ENCODE data around the gene ZC3HAV1L.
A peak's percentile ranks its signal among the peaks of the same experiment; 100 is the strongest.
"Not testable (repeated sequence)": the region's sequence is repeated elsewhere in the genome, so short reads cannot be mapped to it uniquely, and the experiment has no call there.

The ZC3HAV1L gene

GRCh38 chr7:139034336-139034735 is 1.5 kb downstream of the ZC3HAV1L start:
- FAIRE-seq (no peak), DNase-seq (ENCODE audit: insufficient read length) (no peak)
- TF ChIP-seq POLR2AphosphoS5 (IDR thresholded peaks at IDR 0.05; ENCODE audit: low read depth, low read length) (no peak), POLR2A (IDR thresholded peaks at IDR 0.05; ENCODE audit: low read depth, low read length) (no peak), TAF1 (IDR thresholded peaks at IDR 0.05; ENCODE audit: borderline replicate concordance, low read depth, low read length) (no peak)

DNA sequence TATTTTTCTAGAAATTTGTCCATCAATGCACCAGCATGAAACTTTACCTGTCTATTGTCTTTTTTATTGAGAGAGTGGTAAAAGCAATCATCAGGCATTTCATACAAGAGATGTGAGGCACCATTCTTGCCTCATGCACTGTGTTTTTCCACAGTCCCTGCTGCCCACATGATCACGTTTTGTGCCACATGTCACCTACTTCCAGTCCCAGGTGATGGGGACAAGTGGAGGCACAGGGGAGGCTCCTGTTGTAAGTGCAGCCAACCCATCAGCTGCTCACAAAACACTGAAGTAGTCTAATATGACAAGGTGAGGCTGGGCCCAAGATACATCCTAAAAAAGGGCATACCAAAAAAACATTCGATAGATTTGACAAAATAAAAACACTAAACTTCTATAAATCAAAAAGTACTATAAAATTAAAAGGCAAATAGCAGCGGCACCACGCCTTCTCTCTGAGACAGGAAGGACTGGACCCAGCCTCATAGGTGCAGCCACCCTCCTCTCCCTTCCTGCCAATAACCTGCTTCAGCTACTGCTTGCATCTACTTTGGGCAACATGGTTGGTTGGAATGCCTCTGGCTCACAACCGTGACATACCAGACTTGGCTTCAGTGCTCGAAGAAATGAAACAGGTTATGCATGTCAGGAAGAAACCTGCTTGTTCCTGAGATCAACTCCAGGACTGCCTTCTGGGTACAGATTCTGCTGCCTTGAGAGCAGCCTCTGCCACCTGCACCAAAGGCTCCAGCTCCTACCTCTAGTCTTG is 2.3 kb downstream of the ZC3HAV1L start:
- TF ChIP-seq POLR2AphosphoS5 (IDR thresholded peaks at IDR 0.05; ENCODE audit: low read depth, low read length) (no peak), POLR2A (IDR thresholded peaks at IDR 0.05; ENCODE audit: low read depth, low read length) (no peak), TAF1 (IDR thresholded peaks at IDR 0.05; ENCODE audit: borderline replicate concordance, low read depth, low read length) (no peak)
- FAIRE-seq = no peak
- no peak for DNase-seq (ENCODE audit: insufficient read length)

- no peak for FAIRE-seq
- no peak for DNase-seq (ENCODE audit: insufficient read length)
- TF ChIP-seq POLR2A (IDR thresholded peaks at IDR 0.05; ENCODE audit: low read depth, low read length) (no peak), TAF1 (IDR thresholded peaks at IDR 0.05; ENCODE audit: borderline replicate concordance, low read depth, low read length) (no peak), POLR2AphosphoS5 (IDR thresholded peaks at IDR 0.05; ENCODE audit: low read depth, low read length) (no peak)
Observed at GRCh38 chr7:139032473-139032872, 3.4 kb downstream of the ZC3HAV1L start.

DNA sequence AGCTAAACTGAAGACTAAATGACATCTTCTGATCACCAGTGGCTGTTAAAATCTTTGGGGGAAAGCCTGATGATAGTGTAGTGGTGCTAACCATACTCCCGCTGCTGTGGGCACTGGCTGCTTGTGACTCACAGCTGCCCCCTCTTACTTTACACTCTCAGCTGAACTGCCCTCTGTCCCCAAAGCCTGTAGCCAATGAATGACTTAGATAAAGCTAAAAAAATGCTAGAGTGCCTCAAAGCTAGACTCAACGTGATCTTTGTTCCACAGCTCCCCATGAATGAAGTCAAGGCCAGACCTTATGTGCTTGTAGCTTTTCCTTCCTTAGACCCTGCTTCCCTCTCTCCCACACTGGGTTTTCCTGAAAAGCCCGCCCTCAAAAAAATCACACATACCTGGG is 6.5 kb downstream of the ZC3HAV1L start:
- no peak for FAIRE-seq

GRCh38 chr7:139026551-139026950 is 9.3 kb downstream of the ZC3HAV1L start:
- no peak for FAIRE-seq

More for the DNA sequence above, 6.5 kb downstream of the ZC3HAV1L start:
- TF ChIP-seq TAF1 (IDR thresholded peaks at IDR 0.05; ENCODE audit: borderline replicate concordance, low read depth, low read length) = no peak
- TF ChIP-seq POLR2A (IDR thresholded peaks at IDR 0.05; ENCODE audit: low read depth, low read length) = no peak
- TF ChIP-seq POLR2AphosphoS5 (IDR thresholded peaks at IDR 0.05; ENCODE audit: low read depth, low read length) = no peak
- no peak for DNase-seq (ENCODE audit: insufficient read length)

DNA sequence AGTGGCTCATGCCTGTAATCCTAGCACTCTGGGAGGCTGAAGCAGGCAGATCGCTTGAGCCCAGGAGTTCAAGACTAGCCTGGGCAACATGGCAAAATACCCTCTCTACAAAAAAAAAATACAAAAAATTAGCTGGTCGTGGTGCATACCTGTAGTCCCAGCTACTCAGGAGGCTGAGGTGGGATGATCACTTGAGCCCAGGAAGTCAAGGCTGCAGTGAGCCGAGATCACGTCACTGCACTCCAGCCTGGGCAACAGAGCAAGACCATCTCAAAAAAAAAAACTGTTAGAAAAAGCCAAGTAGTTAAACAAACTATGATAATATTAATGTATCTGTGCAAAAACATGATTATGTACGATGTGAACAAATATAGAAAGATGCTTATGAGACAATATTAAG is 10.0 kb downstream of the ZC3HAV1L start:
- not testable (repeated sequence) for FAIRE-seq; DNase-seq (ENCODE audit: insufficient read length)

More at GRCh38 chr7:139026551-139026950, 9.3 kb downstream of the ZC3HAV1L start:
- no peak for TF ChIP-seq TAF1 (IDR thresholded peaks at IDR 0.05; ENCODE audit: borderline replicate concordance, low read depth, low read length)
- TF ChIP-seq POLR2AphosphoS5 (IDR thresholded peaks at IDR 0.05; ENCODE audit: low read depth, low read length) = no peak
- no peak for TF ChIP-seq POLR2A (IDR thresholded peaks at IDR 0.05; ENCODE audit: low read depth, low read length)
- DNase-seq (ENCODE audit: insufficient read length) = no peak

DNA sequence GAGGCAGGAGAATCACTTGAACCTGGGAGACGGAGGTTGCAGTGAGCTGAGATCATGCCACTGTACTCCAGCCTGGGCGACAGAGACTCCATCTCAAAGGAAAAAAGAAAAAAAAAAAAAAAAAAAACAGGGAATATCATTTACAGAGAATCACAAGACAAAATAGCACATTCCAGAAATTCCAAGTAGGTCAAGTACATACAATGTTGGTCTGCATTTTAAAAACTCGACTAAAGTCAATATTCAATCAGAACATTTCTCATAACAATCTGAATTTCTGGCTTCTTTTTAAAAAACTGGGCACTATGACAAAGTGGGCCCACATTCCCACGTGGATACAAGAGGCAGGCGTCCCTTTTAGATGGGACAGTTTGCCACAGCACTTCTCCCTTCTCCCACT is 12.8 kb downstream of the ZC3HAV1L start:
- no peak for TF ChIP-seq POLR2AphosphoS5 (IDR thresholded peaks at IDR 0.05; ENCODE audit: low read depth, low read length)
- DNase-seq (ENCODE audit: insufficient read length) = no peak
- FAIRE-seq = no peak

GRCh38 chr7:139022286-139022685 is 13.6 kb downstream of the ZC3HAV1L start:
- no peak for FAIRE-seq
- TF ChIP-seq TAF1 (IDR thresholded peaks at IDR 0.05; ENCODE audit: borderline replicate concordance, low read depth, low read length) (no peak), POLR2AphosphoS5 (IDR thresholded peaks at IDR 0.05; ENCODE audit: low read depth, low read length) (no peak), POLR2A (IDR thresholded peaks at IDR 0.05; ENCODE audit: low read depth, low read length) (no peak)

DNA sequence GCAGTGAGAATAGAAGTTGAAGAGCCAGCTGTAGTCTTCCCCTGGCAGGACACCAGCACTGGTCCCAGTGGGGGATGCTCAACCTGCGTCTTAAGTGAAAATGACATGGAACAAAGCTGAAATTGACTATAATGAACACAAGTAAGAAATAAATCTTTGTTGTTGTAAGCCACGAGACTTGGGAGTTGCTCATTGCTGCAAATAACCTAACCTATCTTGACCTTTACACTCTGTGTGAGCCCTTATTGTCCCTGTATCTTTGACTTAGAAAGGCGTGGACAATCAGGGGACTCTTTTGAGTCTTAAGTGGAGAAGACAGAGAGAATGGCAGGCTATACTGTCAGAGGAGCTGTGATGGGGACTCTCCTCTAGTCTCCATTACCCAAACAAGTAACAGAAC is 16.9 kb downstream of the ZC3HAV1L start:
- DNase-seq (ENCODE audit: insufficient read length) (no peak), FAIRE-seq (no peak)
- no peak for TF ChIP-seq POLR2AphosphoS5 (IDR thresholded peaks at IDR 0.05; ENCODE audit: low read depth, low read length)
- no peak for TF ChIP-seq TAF1 (IDR thresholded peaks at IDR 0.05; ENCODE audit: borderline replicate concordance, low read depth, low read length)
- no peak for TF ChIP-seq POLR2A (IDR thresholded peaks at IDR 0.05; ENCODE audit: low read depth, low read length)

More at GRCh38 chr7:139022286-139022685, 13.6 kb downstream of the ZC3HAV1L start:
- no peak for DNase-seq (ENCODE audit: insufficient read length)

DNA sequence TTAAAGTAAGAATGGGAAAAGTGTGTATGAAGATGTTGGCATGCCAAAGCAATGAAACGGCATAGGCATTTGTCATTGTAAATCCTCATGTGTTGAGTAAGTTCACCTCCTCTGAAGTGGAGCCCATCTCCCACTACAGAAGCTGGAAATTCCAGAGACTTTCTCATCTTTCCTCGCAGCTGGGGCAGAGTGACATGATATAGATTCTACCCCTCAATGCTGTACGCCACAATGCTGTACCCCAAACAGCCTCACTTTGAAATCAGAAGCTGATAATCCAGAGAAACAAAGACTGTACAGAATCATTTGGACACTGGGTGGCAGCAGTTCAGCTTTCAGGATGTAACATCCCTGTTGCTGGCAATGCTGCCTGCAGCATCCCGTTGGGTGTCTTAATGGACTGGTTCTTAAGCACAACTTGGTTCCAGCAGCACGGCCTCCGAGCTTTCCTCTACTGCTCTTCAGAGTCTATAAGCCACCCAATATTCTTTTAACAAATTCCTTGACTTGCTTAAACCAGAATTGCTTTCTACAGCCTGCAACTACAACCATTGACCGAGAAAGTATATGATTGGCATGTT is 18.8 kb downstream of the ZC3HAV1L start:
- DNase-seq (ENCODE audit: insufficient read length) (peak; percentile 47), FAIRE-seq (peak; percentile 92)
- TF ChIP-seq POLR2AphosphoS5 (IDR thresholded peaks at IDR 0.05; ENCODE audit: low read depth, low read length) (no peak), POLR2A (IDR thresholded peaks at IDR 0.05; ENCODE audit: low read depth, low read length) (no peak), TAF1 (IDR thresholded peaks at IDR 0.05; ENCODE audit: borderline replicate concordance, low read depth, low read length) (no peak)

- DNase-seq (ENCODE audit: insufficient read length) (no peak), FAIRE-seq (no peak)
- TF ChIP-seq TAF1 (IDR thresholded peaks at IDR 0.05; ENCODE audit: borderline replicate concordance, low read depth, low read length) = no peak
- TF ChIP-seq POLR2AphosphoS5 (IDR thresholded peaks at IDR 0.05; ENCODE audit: low read depth, low read length) = no peak
- TF ChIP-seq POLR2A (IDR thresholded peaks at IDR 0.05; ENCODE audit: low read depth, low read length) = no peak
Observed at GRCh38 chr7:139011373-139011772, 24.5 kb downstream of the ZC3HAV1L start.

DNA sequence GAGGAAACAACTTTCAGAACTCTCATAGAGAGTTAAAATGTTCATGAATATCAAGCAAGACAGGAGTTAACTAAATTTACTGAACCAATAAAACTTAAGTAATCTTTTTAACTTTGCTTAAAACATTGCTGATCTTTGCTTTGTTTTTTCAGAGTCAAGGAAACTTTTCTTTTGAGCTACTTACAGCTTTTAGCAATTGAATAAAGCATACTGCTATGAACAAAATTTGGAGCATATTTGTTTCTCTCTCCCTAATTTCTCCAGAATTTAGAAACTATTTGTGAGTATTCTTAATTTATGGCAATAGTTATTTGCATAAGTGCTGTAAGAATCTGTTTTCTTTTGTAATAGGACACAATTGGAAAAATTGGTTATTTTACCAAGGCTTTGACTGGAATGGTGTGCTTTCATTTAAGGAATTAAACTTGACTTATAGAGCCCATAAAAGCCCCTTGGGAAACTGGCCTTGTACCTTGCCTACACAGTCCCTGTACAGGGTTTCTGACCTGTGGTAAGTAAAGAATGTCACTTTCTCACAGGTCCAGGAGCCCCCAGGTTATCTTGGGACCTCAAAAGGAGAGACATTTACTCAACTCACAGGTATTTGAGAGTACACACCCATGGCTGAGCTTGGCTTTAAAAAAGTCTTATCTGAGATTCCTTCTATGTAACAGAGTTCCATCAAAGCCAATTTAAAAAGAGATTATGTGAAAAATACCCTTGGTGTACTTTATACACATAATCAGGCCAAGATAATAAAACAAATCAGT is 31.3 kb downstream of the ZC3HAV1L start:
- DNase-seq (ENCODE audit: insufficient read length) = no peak
- FAIRE-seq = no peak
- TF ChIP-seq POLR2A (IDR thresholded peaks at IDR 0.05; ENCODE audit: low read depth, low read length) (no peak), TAF1 (IDR thresholded peaks at IDR 0.05; ENCODE audit: borderline replicate concordance, low read depth, low read length) (no peak), POLR2AphosphoS5 (IDR thresholded peaks at IDR 0.05; ENCODE audit: low read depth, low read length) (no peak)
